ENCODE measurements around the gene F13A1. TPM values are rescaled to one million over a fixed set of nuclear protein-coding genes. Genes with fewer than 3 reads are reported as not detected.

The F13A1 gene
- total and polyA plus RNA-seq, 2 of the 8 experiments (the other 6 are each of a cell fraction or from before 2014, with no cell fraction given): 0.57 to 1.5 TPM

- DNase-seq (ENCODE audit: low read depth in 1 of 2, low spot score in 2 of 2) (no peak), FAIRE-seq (no peak)
- Histone ChIP-seq H3K4me1 (replicated peaks in 1 of 4; ENCODE audit: control insufficient read depth in 3 of 4, insufficient read depth in 4 of 4, low read length in 3 of 4) (peaks cover 0 to 4% (median under 1%) of the 10 kb centered on the region in 4 experiments; a peak in 2 of 7 replicates), H4K91ac (replicated peaks; ENCODE audit: insufficient read length, low read length) (no peak overlapping the region), H2BK12ac (ENCODE audit: low read depth, low read length) (no peak overlapping the region), H4K5ac (ENCODE audit: insufficient read length, low read depth, low read length) (no peak overlapping the region), H3K23me2 (ENCODE audit: low read depth, low read length) (no peaks in the 10 kb centered on the region; the same call in 1 of the 2 replicates), H3K4me3 (ENCODE audit: extremely low read depth in 1 of 4, insufficient read depth in 2 of 4, low read depth in 3 of 4, low read length in 4 of 4) (no peak overlapping the region), H3K9me3 (ENCODE audit: insufficient read depth in 2 of 2, low read depth in 1 of 2, low read length in 1 of 2) (no peaks in the 10 kb centered on the region), H2AK5ac (ENCODE audit: low read depth, low read length) (no peak overlapping the region), H2BK20ac (ENCODE audit: low read length) (no peak overlapping the region), H4K8ac (ENCODE audit: extremely low read depth, insufficient read depth, low read length) (no peak overlapping the region), H3K79me1 (ENCODE audit: low read depth, low read length) (no peaks in the 10 kb centered on the region), H3K36me3 (ENCODE audit: control insufficient read depth in 2 of 4, insufficient read depth in 4 of 4, low read length in 3 of 4) (no peaks in the 10 kb centered on the region), H2AFZ (ENCODE audit: low read length) (no peak overlapping the region), H2BK5ac (ENCODE audit: low read depth, low read length) (no peak overlapping the region), H3K23ac (ENCODE audit: insufficient read length) (no peak overlapping the region), H2BK15ac (ENCODE audit: low read length) (no peak overlapping the region), H2BK120ac (replicated peaks; ENCODE audit: low read depth, low read length) (no peak overlapping the region), H4K20me1 (replicated peaks in 1 of 2; ENCODE audit: control insufficient read depth in 1 of 2, insufficient read depth in 2 of 2, low read length in 2 of 2) (no peaks in the 10 kb centered on the region), H3K4me2 (ENCODE audit: insufficient read depth in 1 of 2, low read depth in 2 of 2, low read length in 2 of 2) (no peak overlapping the region), H3K14ac (ENCODE audit: insufficient read length) (no peak overlapping the region), H3K27me3 (replicated peaks in 1 of 4; ENCODE audit: control insufficient read depth in 3 of 4, extremely low read depth in 1 of 4, insufficient read depth in 3 of 4, low read length in 3 of 4) (no peaks in the 10 kb centered on the region), H3K4ac (replicated peaks; ENCODE audit: insufficient read length, low read depth, low read length) (no peak overlapping the region), H3K9ac (replicated peaks in 1 of 4; ENCODE audit: extremely low read depth in 1 of 4, low read depth in 3 of 4, low read length in 3 of 4) (no peak overlapping the region), H3K18ac (ENCODE audit: extremely low read depth, low read length) (no peak overlapping the region), H3K27ac (ENCODE audit: low read depth, low read length) (no peak overlapping the region), H3K79me2 (ENCODE audit: control insufficient read depth in 1 of 2, insufficient read depth in 2 of 2, low read length in 2 of 2) (no peaks in the 10 kb centered on the region), H3K56ac (replicated peaks; ENCODE audit: insufficient read length, low read depth, low read length) (no peak overlapping the region)
- ChIA-PET POLR2A (ENCODE audit: partially characterized antibody) (no interaction called here), CTCF (ENCODE audit: partially characterized antibody) (no interaction called here)
- WGBS, 2 experiments (ENCODE audit: extremely low coverage in 1 of 2, insufficient coverage in 1 of 2, insufficient read length in 1 of 2, insufficient replicate concordance in 2 of 2, low coverage in 1 of 2, low lambda C conversion rate in 2 of 2, missing lambda C conversion rate in 1 of 2): 93% methylated on average over 3 of the region's 3 CpGs; no CpG with 5 or more reads in 1 of the 2 experiments
- no peak for TF ChIP-seq SIN3A (conservative IDR thresholded peaks at IDR 0.05 in 1 of 2, IDR thresholded peaks at IDR 0.05 in 1 of 2; ENCODE audit: low read depth in 1 of 2, low read length in 2 of 2)
- TF ChIP-seq BRCA1 (IDR thresholded peaks at IDR 0.05; ENCODE audit: low read depth, low read length): no peak
- no peak for TF ChIP-seq SP2 (IDR thresholded peaks at IDR 0.05; ENCODE audit: low read length)
- TF ChIP-seq ATF2 (IDR thresholded peaks at IDR 0.05; ENCODE audit: low read length): no peak
- no peak for TF ChIP-seq CBX8 (IDR thresholded peaks at IDR 0.05; ENCODE audit: borderline replicate concordance, low read depth, low read length)
- TF ChIP-seq RFX5 (IDR thresholded peaks at IDR 0.05; ENCODE audit: borderline replicate concordance, low read depth, low read length): no peak
- no peak for TF ChIP-seq GABPA (IDR thresholded peaks at IDR 0.05; ENCODE audit: borderline replicate concordance, insufficient read depth, low read length)
- no peak for TF ChIP-seq SAP30 (IDR thresholded peaks at IDR 0.05; ENCODE audit: insufficient read depth, insufficient replicate concordance, low read length)
- no peak for TF ChIP-seq SUZ12 (IDR thresholded peaks at IDR 0.05; ENCODE audit: low read length)
- TF ChIP-seq CREB1 (IDR thresholded peaks at IDR 0.05): no peak
- no peak for TF ChIP-seq NRF1 (IDR thresholded peaks at IDR 0.05; ENCODE audit: low read depth, low read length)
- TF ChIP-seq KDM4A (IDR thresholded peaks at IDR 0.05; ENCODE audit: low read depth, low read length, severe bottlenecking): no peak
- TF ChIP-seq SP4 (IDR thresholded peaks at IDR 0.05; ENCODE audit: low read length): no peak
Measured at GRCh38 chr6:6287415-6287814, 33.0 kb downstream of the F13A1 start.

Measured in H1 (cell line).